Bone marrow (tissue), 2 donors: ENCODE data around the gene ADAT3.

Source experiments
- DNase-seq, 2 donors: peaks; one replicate each; lab custom pipeline; 2025; lab: John Stamatoyannopoulos, UW

The ADAT3 gene

DNA sequence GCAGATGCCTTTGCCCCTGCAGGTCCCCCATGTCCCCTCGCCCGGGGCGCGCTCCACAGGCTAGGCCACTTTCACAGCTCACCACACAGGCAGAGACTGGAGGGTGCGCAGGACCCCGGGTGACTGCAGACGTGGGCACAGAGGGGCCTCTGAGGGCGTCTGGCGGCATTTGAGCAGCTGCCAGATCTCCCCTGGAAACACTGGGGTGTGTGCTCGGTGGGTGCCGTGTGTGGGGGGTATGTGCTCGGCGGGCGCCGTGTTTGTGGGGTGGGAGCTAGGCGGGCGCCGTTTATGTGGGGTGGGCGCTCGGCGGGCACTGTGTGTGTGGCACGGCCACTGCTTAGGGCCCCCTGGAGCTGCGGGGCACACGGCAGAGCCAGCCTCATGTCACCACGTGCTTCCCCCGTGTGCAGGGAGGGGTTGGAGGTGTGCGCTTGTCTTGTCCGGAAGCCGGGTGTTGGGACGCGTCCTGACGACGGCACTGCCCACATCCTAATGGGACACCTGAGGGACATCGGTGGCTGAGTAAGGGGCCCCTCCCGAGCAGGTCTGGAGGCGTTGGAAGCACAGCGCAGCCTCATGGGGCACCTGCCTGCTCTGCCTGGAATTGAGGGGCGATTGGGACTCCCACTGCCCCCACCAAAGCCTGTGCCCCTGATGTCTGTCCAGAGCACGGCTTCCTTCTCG, 52.5 kb downstream of the ADAT3 start:
- no peak for DNase-seq

DNA sequence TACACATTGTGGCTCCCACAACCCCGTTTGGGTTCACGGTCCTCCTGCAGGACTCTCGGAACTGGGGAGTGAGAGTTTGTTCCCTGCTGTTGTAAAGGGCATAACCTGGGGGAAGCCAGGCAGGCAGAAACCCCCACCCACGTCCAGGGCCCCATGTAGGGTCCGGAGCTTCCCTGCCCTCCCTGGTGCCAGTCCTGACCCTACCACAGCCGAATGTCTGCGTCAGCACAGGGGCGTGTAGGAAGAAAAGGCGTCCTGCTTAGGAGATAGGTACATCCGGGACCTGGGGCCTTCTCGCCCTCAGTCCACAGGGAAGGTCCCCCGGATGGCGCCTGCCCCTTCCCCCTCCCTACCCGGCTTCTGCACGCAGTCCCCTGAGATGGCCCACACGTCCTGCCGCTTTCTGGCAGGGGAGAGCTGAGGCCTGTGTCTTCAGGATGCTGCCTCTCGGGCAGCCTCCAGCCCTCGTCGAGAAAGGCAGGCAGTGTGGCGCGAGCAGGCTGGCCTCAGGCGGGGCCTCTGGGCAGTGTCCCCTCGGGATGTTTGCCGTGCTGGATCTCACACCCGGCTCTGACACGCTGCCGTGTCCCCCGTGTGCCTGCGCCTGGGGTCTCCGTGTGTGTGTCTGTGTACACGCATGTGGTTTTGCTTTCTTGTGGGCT, 54.9 kb downstream of the ADAT3 start:
- DNase-seq: no peak

DNA sequence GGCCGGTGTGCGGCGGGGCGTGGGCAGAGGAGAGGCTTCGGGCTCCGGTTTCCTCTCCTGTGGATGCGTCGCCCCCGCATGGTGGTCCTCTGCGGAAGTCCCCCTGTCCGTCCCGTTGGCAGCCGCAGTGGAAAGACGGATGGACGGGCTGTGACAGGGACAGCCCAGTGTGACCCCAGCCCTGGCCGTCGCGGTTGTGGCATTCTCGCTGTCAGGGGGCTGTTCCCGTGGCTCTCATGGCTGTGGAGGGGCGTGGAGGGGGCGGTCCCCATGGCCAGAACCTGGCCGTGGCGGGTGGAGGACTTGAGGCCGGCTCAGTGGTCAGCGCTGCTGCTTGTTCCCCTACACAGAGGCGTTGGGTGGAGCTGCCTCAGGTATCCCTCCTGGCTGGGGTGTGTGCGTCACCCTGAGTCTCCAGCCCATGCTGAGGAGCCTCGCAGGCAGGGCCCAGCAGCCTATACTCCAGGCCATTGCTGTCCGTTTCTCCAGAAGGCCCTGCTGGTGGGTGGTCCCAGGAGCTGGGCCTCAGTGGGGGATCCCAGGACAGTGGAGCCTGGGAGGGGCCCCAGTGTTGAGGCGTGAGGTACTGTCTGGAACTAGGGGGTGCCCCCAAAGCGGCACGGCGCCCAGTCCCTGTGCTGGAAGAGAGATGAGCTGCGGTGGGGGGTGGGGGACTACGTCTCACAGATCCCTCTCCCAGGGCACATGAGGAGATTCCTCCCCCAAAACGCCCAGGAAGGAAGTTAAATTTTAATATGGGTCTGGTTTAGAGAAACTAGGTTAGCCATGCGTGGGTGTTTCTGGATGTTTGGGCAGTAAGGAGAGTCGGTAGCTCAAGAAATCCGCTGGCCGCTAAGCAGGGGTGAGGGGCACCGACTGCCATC, 56.0 kb downstream of the ADAT3 start:
- DNase-seq: no peak

DNA sequence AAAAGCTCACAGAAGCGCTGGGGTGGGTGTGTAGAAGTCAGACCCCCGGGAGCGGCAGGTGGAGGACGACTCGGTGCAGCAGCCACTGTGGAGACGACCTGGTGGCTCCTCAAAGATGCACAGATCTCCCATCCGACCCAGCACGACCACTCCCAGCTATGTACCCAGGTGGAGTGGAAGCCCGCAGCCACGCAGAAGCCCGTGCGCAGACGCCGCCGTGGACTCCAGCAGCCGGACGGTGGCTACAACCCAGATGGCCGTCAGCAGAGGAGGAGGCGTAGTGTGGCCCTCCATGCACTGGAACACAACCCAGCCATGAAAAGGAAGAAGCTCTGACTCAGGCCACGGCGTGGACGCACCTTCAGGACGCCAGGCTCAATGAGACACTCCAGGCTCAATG, 57.5 kb downstream of the ADAT3 start:
- no peak for DNase-seq
